Fibroblast of lung (primary cell): Measurements from ENCODE around the gene DDR2. TPM values are rescaled to one million over a fixed set of nuclear protein-coding genes. Genes with fewer than 3 reads are reported as not detected.

ENCODE experiments used
- DNase-seq, 2 donors: peaks; one replicate each; pipeline versions ENCODE4 v3.0.0 to v3.0.0-alpha.2; 2010; ENCODE audit warnings: low read depth in 2 of 2
- H2AFZ ChIP-seq: 2 replicates; pipeline ENCODE4 v1.5.1; 2012; ENCODE audit warnings: low read length, control low read depth, inconsistent platforms
- H3K27ac ChIP-seq: 2 replicates; pipeline ENCODE4 v1.5.1; 2011; ENCODE audit warnings: low read length, control low read depth; ENCODE audit not compliant: insufficient read depth
- H3K27me3 ChIP-seq: 2 replicates; pipeline ENCODE4 v1.5.1; 2011; ENCODE audit warnings: mild to moderate bottlenecking, low read length; ENCODE audit not compliant: control insufficient read depth, insufficient read depth
- H3K36me3 ChIP-seq: 2 replicates; pipeline ENCODE4 v1.5.1; 2011; ENCODE audit warnings: low read length; ENCODE audit not compliant: control insufficient read depth, insufficient read depth
- H3K4me1 ChIP-seq: 2 replicates; pipeline ENCODE4 v1.5.1; 2011; ENCODE audit warnings: low read length; ENCODE audit not compliant: control insufficient read depth, insufficient read depth; ENCODE audit errors: extremely low read depth
- H3K4me2 ChIP-seq: 2 replicates; pipeline ENCODE4 v1.5.1; 2011; ENCODE audit warnings: low read length, control low read depth; ENCODE audit not compliant: insufficient read depth; ENCODE audit errors: extremely low read depth
- H3K4me3 ChIP-seq, 4 experiments: fragments of 200-600 bp in 1 of 4; sonication (generic) in 1 of 4; replicated peaks in 1 of 4; 2 replicates each; pipeline ENCODE4 v1.5.1; 2011 to 2016; ENCODE audit warnings: low read length in 4 of 4, low read depth in 3 of 4, mild to moderate bottlenecking in 3 of 4, control low read depth in 2 of 4, inconsistent platforms in 1 of 4, mixed read lengths in 1 of 4; ENCODE audit not compliant: insufficient read depth in 1 of 4; ENCODE audit errors: control extremely low read depth in 1 of 4
- H3K79me2 ChIP-seq: 2 replicates; pipeline ENCODE4 v1.5.1; 2012; ENCODE audit warnings: mild to moderate bottlenecking, low read length, inconsistent platforms; ENCODE audit not compliant: control insufficient read depth, insufficient read depth
- H3K9ac ChIP-seq: 2 replicates; pipeline ENCODE4 v1.5.1; 2011; ENCODE audit warnings: mild to moderate bottlenecking, low read length, control low read depth; ENCODE audit not compliant: insufficient read depth
- H3K9me3 ChIP-seq: 2 replicates; pipeline ENCODE4 v1.5.1; 2012; ENCODE audit warnings: low read depth, low read length; ENCODE audit not compliant: control insufficient read depth, insufficient read depth
- H4K20me1 ChIP-seq: 2 replicates; pipeline ENCODE4 v1.5.1; 2011; ENCODE audit warnings: low read length; ENCODE audit not compliant: control insufficient read depth, insufficient read depth; ENCODE audit errors: extremely low read depth
- CTCF ChIP-seq, 2 donors: IDR thresholded peaks in 1 of 2; conservative IDR thresholded peaks in 1 of 2; 1 replicate in 1 of 2; 2 replicates in 1 of 2; pipeline ENCODE4 v1.5.1; 2011 to 2012; ENCODE audit warnings: low read length in 2 of 2, control low read depth in 1 of 2, inconsistent platforms in 1 of 2, low read depth in 1 of 2, mild to moderate bottlenecking in 1 of 2
- EZH2 ChIP-seq: IDR thresholded peaks from 2 replicates; pipeline ENCODE4 v1.5.1; 2012; ENCODE audit warnings: low read length, control low read depth, mild to moderate bottlenecking; ENCODE audit errors: missing control alignments
- polyA plus RNA-seq, 2 donors: library from polyadenylated mRNA; depleted of rRNA in 1 of 2; stranded (reverse) in 1 of 2; unstranded in 1 of 2; fragments of >200 nt; gene quantifications; 2 replicates each; pipeline ENCODE4 v1.2.1, GENCODE V29; 2011 to 2012; ENCODE audit warnings: missing spikeins in 1 of 2
- total RNA-seq: library from RNA; depleted of rRNA; stranded (reverse); fragments of >200 nt; gene quantifications from 2 replicates; pipeline ENCODE4 v1.2.1, GENCODE V29; 2014

The DDR2 gene
- total and polyA plus RNA-seq, 2 donors (not counting 1 experiment from before 2014, with no cell fraction given) = 192 to 303 TPM

DNA sequence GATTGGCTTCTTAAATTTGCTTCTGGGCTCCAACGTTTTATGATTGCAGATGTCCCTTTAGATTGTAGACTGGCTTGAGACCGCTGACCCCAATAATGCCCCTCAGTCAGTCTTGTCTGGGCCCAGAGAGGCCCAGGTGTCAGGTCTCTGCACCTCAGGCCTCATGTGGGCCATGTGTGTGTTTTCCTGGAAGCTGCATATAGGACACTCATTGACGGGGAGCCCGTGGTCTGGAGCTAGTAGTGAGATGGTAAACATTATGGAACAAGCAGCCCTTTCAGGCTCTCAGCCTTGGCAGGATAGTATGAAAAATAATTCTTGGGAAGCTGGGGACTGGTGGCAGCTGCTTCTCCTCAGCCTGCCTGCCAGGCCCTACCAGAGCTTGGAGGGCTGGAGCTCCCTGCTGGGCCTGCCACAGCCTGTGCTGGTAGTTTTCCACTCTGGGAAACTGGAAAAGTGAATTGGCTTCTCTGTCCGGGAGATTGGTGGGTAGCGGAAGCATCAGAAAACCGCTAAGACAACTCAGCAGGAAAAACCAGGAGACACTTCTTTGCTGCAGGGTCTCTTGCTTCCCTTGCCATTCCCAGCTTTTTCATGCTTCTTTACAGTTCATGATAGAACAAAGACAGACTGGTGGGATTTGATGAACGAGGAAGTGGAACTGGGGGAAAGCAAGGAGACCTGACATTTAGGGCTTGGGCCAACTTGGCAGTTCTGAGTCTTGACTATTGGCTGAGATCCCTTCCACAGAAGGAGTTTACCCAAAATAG lies 100.5 kb downstream of the DDR2 start:
- H4K20me1 ChIP-seq = peaks cover 2% of the 10 kb centered on the region
- no peak overlapping the region for H3K27ac ChIP-seq
- H3K79me2 ChIP-seq = peaks cover 44% of the 10 kb centered on the region

GRCh38 chr1:162733336-162733590 lies 101.0 kb downstream of the DDR2 start:
- Histone ChIP-seq H3K4me3 (no peak overlapping the region), H3K36me3 (peaks cover 6% of the 10 kb centered on the region), H3K9ac (no peak overlapping the region), H4K20me1 (no peaks in the 10 kb centered on the region), H3K79me2 (peaks cover 43% of the 10 kb centered on the region), H3K27me3 (no peaks in the 10 kb centered on the region), H3K4me2 (no peak overlapping the region), H2AFZ (no peak overlapping the region), H3K27ac (no peak overlapping the region), H3K9me3 (no peaks in the 10 kb centered on the region), H3K4me1 (peaks cover 4% of the 10 kb centered on the region)
- TF ChIP-seq EZH2 (no peak), CTCF (conservative IDR thresholded peaks at IDR 0.05 in 1 of 2, IDR thresholded peaks at IDR 0.05 in 1 of 2; ENCODE audit: low read depth in 1 of 2, low read length in 2 of 2) (no peak)
- DNase-seq = no peak

More for the DNA sequence above, 100.5 kb downstream of the DDR2 start:
- Histone ChIP-seq H2AFZ (no peak overlapping the region), H3K4me1 (peaks cover 4% of the 10 kb centered on the region), H3K4me3 (no peak overlapping the region), H3K9ac (no peak overlapping the region), H3K36me3 (peaks cover 7% of the 10 kb centered on the region), H3K9me3 (no peaks in the 10 kb centered on the region), H3K4me2 (no peak overlapping the region), H3K27me3 (no peaks in the 10 kb centered on the region)
- TF ChIP-seq CTCF (conservative IDR thresholded peaks at IDR 0.05 in 1 of 2, IDR thresholded peaks at IDR 0.05 in 1 of 2; ENCODE audit: low read depth in 1 of 2, low read length in 2 of 2) (no peak), EZH2 (no peak)
- DNase-seq = peak in 1 of 2 donors; percentile 63

DNA sequence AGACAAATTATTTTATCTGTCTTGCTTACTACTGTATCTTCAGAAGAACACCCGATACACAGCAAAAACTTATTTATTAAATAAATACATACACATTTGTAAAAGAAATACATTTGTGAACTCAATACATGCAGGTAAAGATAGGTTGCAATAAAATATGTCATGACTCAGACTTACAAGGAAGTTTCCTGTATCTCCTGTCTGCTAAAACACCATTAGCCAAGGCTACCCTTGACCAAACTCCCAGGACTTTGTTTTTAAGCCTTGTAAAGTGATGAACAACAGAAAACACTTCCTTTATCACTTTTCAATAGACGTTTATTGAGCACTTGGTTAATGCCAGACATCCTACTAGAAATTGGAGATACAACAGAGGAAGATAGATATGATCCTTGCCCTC lies 101.8 kb downstream of the DDR2 start:
- no peak overlapping the region for H3K27ac ChIP-seq
- no peaks in the 10 kb centered on the region for H4K20me1 ChIP-seq
- no peaks in the 10 kb centered on the region for H3K9me3 ChIP-seq
- peaks cover 4% of the 10 kb centered on the region for H3K4me1 ChIP-seq
- H3K27me3 ChIP-seq = no peaks in the 10 kb centered on the region
- peaks cover 35% of the 10 kb centered on the region for H3K79me2 ChIP-seq
- no peak for DNase-seq
- no peak for TF ChIP-seq EZH2
- no peak for TF ChIP-seq CTCF (conservative IDR thresholded peaks at IDR 0.05 in 1 of 2, IDR thresholded peaks at IDR 0.05 in 1 of 2; ENCODE audit: low read depth in 1 of 2, low read length in 2 of 2)
- H3K4me2 ChIP-seq = no peak overlapping the region
- peaks cover 6% of the 10 kb centered on the region for H3K36me3 ChIP-seq
- H3K4me3 ChIP-seq = no peak overlapping the region
- H2AFZ ChIP-seq = no peak overlapping the region
- H3K9ac ChIP-seq = no peak overlapping the region
